ENCODE measurements around the gene FHIT. TPM values are rescaled to one million over a fixed set of nuclear protein-coding genes. Genes with fewer than 3 reads are reported as not detected.

FHIT gene
- total RNA-seq, 2 experiments from 2014 or later: 7.6 to 7.9 TPM

GRCh38 chr3:59922192-59922591 lies 1329.1 kb downstream of the FHIT start:
- peaks cover 4% of the 10 kb centered on the region for H3K36me3 Mint-ChIP-seq (ENCODE audit: low read depth)
- ChIA-PET POLR2A (no interaction called here), CTCF (no interaction called here)
- H3K27ac Mint-ChIP-seq: no peak overlapping the region
- DNase-seq: no peak
- ATAC-seq: no peak
- H3K27me3 Mint-ChIP-seq: no peaks in the 10 kb centered on the region
- intact Hi-C loops (cut with micrococcal nuclease): no loop called here
- no peak overlapping the region for H3K4me3 Mint-ChIP-seq
- TF ChIP-seq CTCF (IDR thresholded peaks at IDR 0.05): no peak
- H3K4me1 Mint-ChIP-seq (ENCODE audit: low read depth): peaks cover 46% of the 10 kb centered on the region
- peaks cover 2% of the 10 kb centered on the region for H3K9me3 Mint-ChIP-seq

GRCh38 chr3:59920822-59921221 lies 1330.4 kb downstream of the FHIT start:
- ATAC-seq: no peak
- ChIA-PET CTCF (no interaction called here), POLR2A (no interaction called here)
- no peak for DNase-seq
- H3K36me3 Mint-ChIP-seq (ENCODE audit: low read depth): peaks cover 4% of the 10 kb centered on the region
- intact Hi-C loops (cut with micrococcal nuclease): no loop called here
- no peak for TF ChIP-seq CTCF (IDR thresholded peaks at IDR 0.05)
- no peak overlapping the region for H3K27ac Mint-ChIP-seq
- H3K27me3 Mint-ChIP-seq: no peaks in the 10 kb centered on the region
- peaks cover 2% of the 10 kb centered on the region for H3K9me3 Mint-ChIP-seq
- H3K4me1 Mint-ChIP-seq (ENCODE audit: low read depth): peaks cover 35% of the 10 kb centered on the region
- H3K4me3 Mint-ChIP-seq: no peak overlapping the region

- intact Hi-C loops (cut with micrococcal nuclease): no loop called here
- ATAC-seq (no peak), DNase-seq (no peak)
- ChIA-PET CTCF (no interaction called here), POLR2A (no interaction called here)
- no peak for TF ChIP-seq CTCF (IDR thresholded peaks at IDR 0.05)
- H3K27ac Mint-ChIP-seq: no peak overlapping the region
- H3K9me3 Mint-ChIP-seq: peaks cover 2% of the 10 kb centered on the region
- no peak overlapping the region for H3K4me3 Mint-ChIP-seq
- peaks cover 33% of the 10 kb centered on the region for H3K4me1 Mint-ChIP-seq (ENCODE audit: low read depth)
- no peaks in the 10 kb centered on the region for H3K27me3 Mint-ChIP-seq
- H3K36me3 Mint-ChIP-seq (ENCODE audit: low read depth): peaks cover 2% of the 10 kb centered on the region
Observed at GRCh38 chr3:59919586-59919985, 1331.7 kb downstream of the FHIT start.

- ChIA-PET POLR2A (no interaction called here), CTCF (no interaction called here)
- no peak overlapping the region for H3K4me3 Mint-ChIP-seq
- H3K36me3 Mint-ChIP-seq (ENCODE audit: low read depth): no peaks in the 10 kb centered on the region
- DNase-seq: no peak
- ATAC-seq: no peak
- H3K27ac Mint-ChIP-seq: no peak overlapping the region
- no peaks in the 10 kb centered on the region for H3K27me3 Mint-ChIP-seq
- no peaks in the 10 kb centered on the region for H3K9me3 Mint-ChIP-seq
- H3K4me1 Mint-ChIP-seq (ENCODE audit: low read depth): peaks cover 16% of the 10 kb centered on the region
- intact Hi-C loops (cut with micrococcal nuclease): no loop called here
- TF ChIP-seq CTCF (IDR thresholded peaks at IDR 0.05): no peak
Observed at GRCh38 chr3:59914251-59914650, 1337.0 kb downstream of the FHIT start.

- DNase-seq (no peak), ATAC-seq (no peak)
- TF ChIP-seq CTCF (IDR thresholded peaks at IDR 0.05): no peak
- ChIA-PET CTCF (no interaction called here), POLR2A (no interaction called here)
- Mint-ChIP-seq H3K4me3 (no peak overlapping the region), H3K27ac (no peak overlapping the region), H3K36me3 (ENCODE audit: low read depth) (no peaks in the 10 kb centered on the region), H3K27me3 (no peaks in the 10 kb centered on the region), H3K4me1 (ENCODE audit: low read depth) (peaks cover 10% of the 10 kb centered on the region), H3K9me3 (no peaks in the 10 kb centered on the region)
- intact Hi-C loops (cut with micrococcal nuclease): no loop called here
Observed at GRCh38 chr3:59913645-59914044, 1337.6 kb downstream of the FHIT start.

All from activated CD8-positive, alpha-beta T cell treated with anti-CD3 and anti-CD28 coated beads for 36 hours (primary cell).